ENCODE measurements around the gene RAN. TPM values are rescaled to one million over a fixed set of nuclear protein-coding genes. Genes with fewer than 3 reads are reported as not detected.
"Not testable (repeated sequence)": the region's sequence is repeated elsewhere in the genome, so short reads cannot be mapped to it uniquely, and the experiment has no call there.

The RAN gene
- total and polyA plus RNA-seq, 4 donors: 210 to 505 (median 354) TPM

DNA sequence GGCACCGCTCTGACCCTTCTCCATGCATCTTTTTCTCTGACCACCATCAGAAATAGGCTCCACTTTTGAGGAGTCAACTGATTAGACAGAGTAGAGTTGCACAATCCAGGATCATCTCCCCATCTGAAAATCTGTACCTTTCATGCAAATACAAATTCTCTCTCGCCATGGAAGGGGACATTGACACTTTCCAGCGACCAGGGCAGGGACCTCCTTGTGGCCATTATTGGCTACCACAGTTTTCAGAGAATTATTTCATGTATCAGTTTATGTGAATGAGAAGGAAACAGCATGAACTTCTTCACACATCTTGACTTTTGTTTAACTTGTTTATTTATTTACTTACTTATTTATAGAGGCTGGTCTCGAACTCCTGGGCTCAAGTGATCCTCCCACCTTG is 13.8 kb upstream of the RAN start:
- peaks cover 0 to 5% (median 2%) of the 10 kb centered on the region in 3 donors for H3K27me3 ChIP-seq (ENCODE audit: control insufficient read depth in 3 of 3, insufficient read depth in 3 of 3, low read length in 2 of 3)
- H3K9me3 ChIP-seq (ENCODE audit: control insufficient read depth in 4 of 4, insufficient read depth in 3 of 4, low read length in 3 of 4): peaks cover 0 to 4% (median 0%) of the 10 kb centered on the region in 4 donors
- H3K27ac ChIP-seq (ENCODE audit: low read depth in 1 of 2, low read length in 1 of 2): no peak overlapping the region
- 82 to 88% methylated on average over 4 of the region's 4 CpGs for WGBS, 2 donors
- DNase-seq (no peak), ATAC-seq (ENCODE audit: insufficient read depth, low FRiP score) (no peak)
- TF ChIP-seq, protein P1, sequence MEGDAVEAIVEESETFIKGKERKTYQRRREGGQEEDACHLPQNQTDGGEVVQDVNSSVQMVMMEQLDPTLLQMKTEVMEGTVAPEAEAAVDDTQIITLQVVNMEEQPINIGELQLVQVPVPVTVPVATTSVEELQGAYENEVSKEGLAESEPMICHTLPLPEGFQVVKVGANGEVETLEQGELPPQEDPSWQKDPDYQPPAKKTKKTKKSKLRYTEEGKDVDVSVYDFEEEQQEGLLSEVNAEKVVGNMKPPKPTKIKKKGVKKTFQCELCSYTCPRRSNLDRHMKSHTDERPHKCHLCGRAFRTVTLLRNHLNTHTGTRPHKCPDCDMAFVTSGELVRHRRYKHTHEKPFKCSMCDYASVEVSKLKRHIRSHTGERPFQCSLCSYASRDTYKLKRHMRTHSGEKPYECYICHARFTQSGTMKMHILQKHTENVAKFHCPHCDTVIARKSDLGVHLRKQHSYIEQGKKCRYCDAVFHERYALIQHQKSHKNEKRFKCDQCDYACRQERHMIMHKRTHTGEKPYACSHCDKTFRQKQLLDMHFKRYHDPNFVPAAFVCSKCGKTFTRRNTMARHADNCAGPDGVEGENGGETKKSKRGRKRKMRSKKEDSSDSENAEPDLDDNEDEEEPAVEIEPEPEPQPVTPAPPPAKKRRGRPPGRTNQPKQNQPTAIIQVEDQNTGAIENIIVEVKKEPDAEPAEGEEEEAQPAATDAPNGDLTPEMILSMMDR (IDR thresholded peaks at IDR 0.05; ENCODE audit: control extremely low read depth, extremely low read depth): no peak
- H3K4me1 ChIP-seq (ENCODE audit: control insufficient read depth in 5 of 5, insufficient read depth in 5 of 5, low read length in 5 of 5): no peaks in the 10 kb centered on the region
- no peaks in the 10 kb centered on the region for H3K36me3 ChIP-seq (ENCODE audit: control insufficient read depth in 4 of 4, insufficient read depth in 4 of 4, low read length in 4 of 4)
- no peak overlapping the region for H3K9ac ChIP-seq (ENCODE audit: insufficient read depth in 1 of 2, low read length in 2 of 2)
- H3K4me3 ChIP-seq: no peak overlapping the region

DNA sequence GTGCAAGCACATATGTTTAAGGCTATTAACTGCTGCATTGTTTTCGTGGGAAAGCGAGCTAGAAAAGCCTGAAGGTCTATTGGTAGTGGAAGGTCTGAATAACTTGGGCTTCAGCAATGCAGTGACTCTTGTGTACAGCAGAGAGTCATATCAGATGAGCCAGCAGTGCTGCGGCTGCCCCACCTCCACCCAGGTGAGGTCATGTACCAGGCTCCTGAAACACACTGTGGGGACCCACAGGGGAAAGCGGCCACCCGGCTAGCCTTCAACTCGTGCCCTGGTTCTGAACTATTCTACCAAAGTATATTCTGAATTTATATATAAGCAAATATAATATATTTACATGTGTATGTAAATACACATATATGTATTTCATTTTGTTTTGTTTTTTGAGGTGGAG is 12.7 kb upstream of the RAN start:
- 95 to 97% methylated on average over 6 of the region's 6 CpGs for WGBS, 2 donors
- Histone ChIP-seq H3K9me3 (ENCODE audit: control insufficient read depth in 4 of 4, insufficient read depth in 3 of 4, low read length in 3 of 4) (peaks cover 0 to 5% (median 0%) of the 10 kb centered on the region in 4 donors), H3K4me1 (ENCODE audit: control insufficient read depth in 5 of 5, insufficient read depth in 5 of 5, low read length in 5 of 5) (no peaks in the 10 kb centered on the region), H3K36me3 (ENCODE audit: control insufficient read depth in 4 of 4, insufficient read depth in 4 of 4, low read length in 4 of 4) (no peaks in the 10 kb centered on the region), H3K9ac (ENCODE audit: insufficient read depth in 1 of 2, low read length in 2 of 2) (no peak overlapping the region), H3K27ac (ENCODE audit: low read depth in 1 of 2, low read length in 1 of 2) (no peak overlapping the region), H3K4me3 (no peak overlapping the region), H3K27me3 (ENCODE audit: control insufficient read depth in 3 of 3, insufficient read depth in 3 of 3, low read length in 2 of 3) (peaks cover 0 to 5% (median 2%) of the 10 kb centered on the region in 3 donors)
- TF ChIP-seq, protein P1 (IDR thresholded peaks at IDR 0.05; ENCODE audit: control extremely low read depth, extremely low read depth): no peak
- ATAC-seq (ENCODE audit: insufficient read depth, low FRiP score): no peak
- DNase-seq: no peak

DNA sequence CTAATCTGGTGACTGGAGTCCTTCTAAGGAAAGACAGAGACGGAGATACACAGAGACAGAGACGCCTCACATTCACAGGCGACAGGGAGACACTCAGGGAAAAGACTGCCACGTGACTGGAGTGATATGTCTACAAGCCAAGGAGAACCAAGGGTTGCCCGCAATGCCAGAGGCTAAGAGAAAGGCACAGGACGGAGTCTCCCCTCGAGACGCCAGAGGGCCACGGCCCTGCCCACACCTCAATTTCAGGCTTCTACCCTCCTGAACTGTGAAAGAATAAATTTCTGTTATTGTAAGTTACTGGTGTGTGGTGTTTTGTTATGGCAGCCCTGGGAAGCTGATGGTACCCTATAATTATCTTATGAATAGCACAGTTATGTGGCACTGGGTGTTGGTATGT is 11.6 kb upstream of the RAN start:
- TF ChIP-seq, protein P1 (IDR thresholded peaks at IDR 0.05; ENCODE audit: control extremely low read depth, extremely low read depth): no peak
- Histone ChIP-seq H3K4me1 (ENCODE audit: control insufficient read depth in 5 of 5, insufficient read depth in 5 of 5, low read length in 5 of 5) (no peaks in the 10 kb centered on the region), H3K9ac (ENCODE audit: insufficient read depth in 1 of 2, low read length in 2 of 2) (no peak overlapping the region), H3K27me3 (ENCODE audit: control insufficient read depth in 3 of 3, insufficient read depth in 3 of 3, low read length in 2 of 3) (peaks cover 0 to 1% (median 0%) of the 10 kb centered on the region in 3 donors), H3K27ac (ENCODE audit: low read depth in 1 of 2, low read length in 1 of 2) (no peak overlapping the region), H3K9me3 (ENCODE audit: control insufficient read depth in 4 of 4, insufficient read depth in 3 of 4, low read length in 3 of 4) (peaks cover 0 to 5% (median 0%) of the 10 kb centered on the region in 4 donors), H3K4me3 (no peak overlapping the region), H3K36me3 (ENCODE audit: control insufficient read depth in 4 of 4, insufficient read depth in 4 of 4, low read length in 4 of 4) (no peaks in the 10 kb centered on the region)
- 92 to 97% methylated on average over 9 of the region's 9 CpGs for WGBS, 2 donors
- DNase-seq (no peak), ATAC-seq (ENCODE audit: insufficient read depth, low FRiP score) (no peak)

DNA sequence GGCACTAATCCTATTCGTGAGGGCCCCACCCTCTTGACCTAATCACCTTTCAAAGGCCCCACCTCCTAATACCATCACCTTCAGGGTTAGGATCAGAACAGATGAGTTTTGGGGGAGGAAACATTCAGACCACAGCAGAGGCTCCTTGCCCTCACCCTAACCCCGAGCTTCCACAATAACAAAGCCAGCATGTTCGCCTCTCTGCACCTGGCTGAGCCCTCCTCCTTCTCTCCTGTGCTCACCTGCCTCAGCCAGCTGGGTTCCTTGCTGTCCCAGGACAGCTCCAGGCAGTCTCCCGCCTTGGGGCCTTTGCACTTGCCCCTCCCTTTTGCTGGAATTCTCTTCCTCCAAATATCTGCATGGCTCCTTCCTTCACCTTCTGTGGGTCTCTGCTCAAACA is 9.7 kb upstream of the RAN start:
- Histone ChIP-seq H3K4me3 (no peak overlapping the region), H3K27ac (ENCODE audit: low read depth in 1 of 2, low read length in 1 of 2) (no peak overlapping the region), H3K9me3 (ENCODE audit: control insufficient read depth in 4 of 4, insufficient read depth in 3 of 4, low read length in 3 of 4) (peaks cover 0 to 5% (median 0%) of the 10 kb centered on the region in 4 donors), H3K4me1 (ENCODE audit: control insufficient read depth in 5 of 5, insufficient read depth in 5 of 5, low read length in 5 of 5) (no peaks in the 10 kb centered on the region), H3K36me3 (ENCODE audit: control insufficient read depth in 4 of 4, insufficient read depth in 4 of 4, low read length in 4 of 4) (no peaks in the 10 kb centered on the region), H3K27me3 (ENCODE audit: control insufficient read depth in 3 of 3, insufficient read depth in 3 of 3, low read length in 2 of 3) (no peaks in the 10 kb centered on the region), H3K9ac (ENCODE audit: insufficient read depth in 1 of 2, low read length in 2 of 2) (no peak overlapping the region)
- DNase-seq: no peak
- no peak for ATAC-seq (ENCODE audit: insufficient read depth, low FRiP score)
- 91 to 94% methylated on average over 4 of the region's 4 CpGs for WGBS, 2 donors
- TF ChIP-seq, protein P1 (IDR thresholded peaks at IDR 0.05; ENCODE audit: control extremely low read depth, extremely low read depth): no peak

DNA sequence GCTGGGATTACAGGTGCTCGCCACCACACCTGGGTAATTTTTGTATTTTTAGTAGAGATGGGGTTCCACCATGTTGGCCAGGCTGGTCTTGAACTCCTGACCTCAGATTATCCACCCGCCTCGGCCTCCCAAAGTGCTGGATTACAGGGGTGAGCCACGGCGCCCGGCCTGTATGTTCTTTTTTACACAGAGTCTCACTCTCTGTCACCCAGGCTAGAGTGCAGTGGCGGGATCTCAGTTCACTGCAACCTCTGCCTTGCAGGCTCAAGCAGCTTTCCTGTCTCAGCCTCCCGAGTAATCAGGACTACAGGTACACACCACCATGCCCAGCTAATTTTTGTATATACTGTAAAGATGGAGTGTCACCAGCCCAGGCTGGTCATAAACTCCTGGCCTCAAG is 9.1 kb upstream of the RAN start:
- not testable (repeated sequence) for H3K27me3 ChIP-seq (ENCODE audit: control insufficient read depth in 3 of 3, insufficient read depth in 3 of 3, low read length in 2 of 3)

More for the DNA sequence above, 9.1 kb upstream of the RAN start:
- not testable (repeated sequence) for H3K36me3 ChIP-seq (ENCODE audit: control insufficient read depth in 4 of 4, insufficient read depth in 4 of 4, low read length in 4 of 4); ATAC-seq (ENCODE audit: insufficient read depth, low FRiP score); H3K9me3 ChIP-seq (ENCODE audit: control insufficient read depth in 4 of 4, insufficient read depth in 3 of 4, low read length in 3 of 4); H3K9ac ChIP-seq (ENCODE audit: insufficient read depth in 1 of 2, low read length in 2 of 2); DNase-seq; H3K4me1 ChIP-seq (ENCODE audit: control insufficient read depth in 5 of 5, insufficient read depth in 5 of 5, low read length in 5 of 5); H3K4me3 ChIP-seq; H3K27ac ChIP-seq (ENCODE audit: low read depth in 1 of 2, low read length in 1 of 2)
- 94 to 96% methylated on average over 8 of the region's 8 CpGs for WGBS, 2 donors
